Measurements from ENCODE around the gene DLGAP4.
A peak's percentile ranks its signal among the peaks of the same experiment; 100 is the strongest.

DNA sequence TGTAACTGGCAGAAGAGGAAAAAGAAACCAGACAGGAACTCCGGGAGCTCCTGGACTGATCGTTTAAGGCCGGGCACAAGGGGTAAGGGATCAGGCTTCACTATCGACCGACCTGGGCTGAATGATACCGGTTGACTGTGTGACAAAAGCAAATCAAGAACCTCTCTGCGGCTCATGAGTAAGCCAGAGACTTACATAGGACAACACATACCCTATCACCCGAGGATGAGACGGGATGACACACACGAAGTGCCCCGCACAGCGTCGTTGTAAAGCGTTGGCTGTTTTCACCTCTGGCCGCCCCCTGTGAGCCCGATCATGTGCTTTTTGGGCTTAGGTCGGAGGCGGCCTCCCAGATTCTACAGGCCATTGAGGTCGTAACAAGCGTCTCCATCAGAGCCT is 266.6 kb downstream of the DLGAP4 start:
- TF ChIP-seq, protein P1, sequence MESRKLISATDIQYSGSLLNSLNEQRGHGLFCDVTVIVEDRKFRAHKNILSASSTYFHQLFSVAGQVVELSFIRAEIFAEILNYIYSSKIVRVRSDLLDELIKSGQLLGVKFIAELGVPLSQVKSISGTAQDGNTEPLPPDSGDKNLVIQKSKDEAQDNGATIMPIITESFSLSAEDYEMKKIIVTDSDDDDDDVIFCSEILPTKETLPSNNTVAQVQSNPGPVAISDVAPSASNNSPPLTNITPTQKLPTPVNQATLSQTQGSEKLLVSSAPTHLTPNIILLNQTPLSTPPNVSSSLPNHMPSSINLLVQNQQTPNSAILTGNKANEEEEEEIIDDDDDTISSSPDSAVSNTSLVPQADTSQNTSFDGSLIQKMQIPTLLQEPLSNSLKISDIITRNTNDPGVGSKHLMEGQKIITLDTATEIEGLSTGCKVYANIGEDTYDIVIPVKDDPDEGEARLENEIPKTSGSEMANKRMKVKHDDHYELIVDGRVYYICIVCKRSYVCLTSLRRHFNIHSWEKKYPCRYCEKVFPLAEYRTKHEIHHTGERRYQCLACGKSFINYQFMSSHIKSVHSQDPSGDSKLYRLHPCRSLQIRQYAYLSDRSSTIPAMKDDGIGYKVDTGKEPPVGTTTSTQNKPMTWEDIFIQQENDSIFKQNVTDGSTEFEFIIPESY (CRISPR knock-in tag; IDR thresholded peaks at IDR 0.05): no peak
- TF ChIP-seq, protein P2, sequence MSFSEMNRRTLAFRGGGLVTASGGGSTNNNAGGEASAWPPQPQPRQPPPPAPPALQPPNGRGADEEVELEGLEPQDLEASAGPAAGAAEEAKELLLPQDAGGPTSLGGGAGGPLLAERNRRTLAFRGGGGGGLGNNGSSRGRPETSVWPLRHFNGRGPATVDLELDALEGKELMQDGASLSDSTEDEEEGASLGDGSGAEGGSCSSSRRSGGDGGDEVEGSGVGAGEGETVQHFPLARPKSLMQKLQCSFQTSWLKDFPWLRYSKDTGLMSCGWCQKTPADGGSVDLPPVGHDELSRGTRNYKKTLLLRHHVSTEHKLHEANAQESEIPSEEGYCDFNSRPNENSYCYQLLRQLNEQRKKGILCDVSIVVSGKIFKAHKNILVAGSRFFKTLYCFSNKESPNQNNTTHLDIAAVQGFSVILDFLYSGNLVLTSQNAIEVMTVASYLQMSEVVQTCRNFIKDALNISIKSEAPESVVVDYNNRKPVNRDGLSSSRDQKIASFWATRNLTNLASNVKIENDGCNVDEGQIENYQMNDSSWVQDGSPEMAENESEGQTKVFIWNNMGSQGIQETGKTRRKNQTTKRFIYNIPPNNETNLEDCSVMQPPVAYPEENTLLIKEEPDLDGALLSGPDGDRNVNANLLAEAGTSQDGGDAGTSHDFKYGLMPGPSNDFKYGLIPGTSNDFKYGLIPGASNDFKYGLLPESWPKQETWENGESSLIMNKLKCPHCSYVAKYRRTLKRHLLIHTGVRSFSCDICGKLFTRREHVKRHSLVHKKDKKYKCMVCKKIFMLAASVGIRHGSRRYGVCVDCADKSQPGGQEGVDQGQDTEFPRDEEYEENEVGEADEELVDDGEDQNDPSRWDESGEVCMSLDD (CRISPR knock-in tag; IDR thresholded peaks at IDR 0.05; ENCODE audit: borderline replicate concordance): no peak
- TF ChIP-seq POLR2A (IDR thresholded peaks at IDR 0.05; ENCODE audit: insufficient read depth in 1 of 2, low read depth in 2 of 2, low read length in 2 of 2) (peak in 1 of 2 experiments; percentile 10; a peak in 1 of 4 replicates), RAD21 (CRISPR knock-in tag; IDR thresholded peaks at IDR 0.05) (no peak)

All from HepG2 (cell line).